ENCODE data around the gene NFIC.
A peak's percentile ranks its signal among the peaks of the same experiment; 100 is the strongest.
"Not testable (repeated sequence)": the region's sequence is repeated elsewhere in the genome, so short reads cannot be mapped to it uniquely, and the experiment has no call there.

Gene NFIC

GRCh38 chr19:3407556-3408516 lies 41.5 kb downstream of the NFIC start:
- peaks cover 24% of the 10 kb centered on the region for H3K36me3 ChIP-seq (ENCODE audit: insufficient read depth, low read length)

GRCh38 chr19:3408996-3409345 lies 42.6 kb downstream of the NFIC start:
- peaks cover 18% of the 10 kb centered on the region for H3K36me3 ChIP-seq (ENCODE audit: insufficient read depth, low read length)
- H3K27me3 ChIP-seq (ENCODE audit: control insufficient read depth, insufficient read depth, low read length), result no peaks in the 10 kb centered on the region
- peak overlapping the region; percentile 38 for H3K9ac ChIP-seq (ENCODE audit: low read depth, low read length)
- peaks cover 34% of the 10 kb centered on the region for H3K4me1 ChIP-seq (ENCODE audit: control insufficient read depth, insufficient read depth, low read length)
- no peak overlapping the region for H3K4me3 ChIP-seq (ENCODE audit: low read length)
- peak overlapping the region; percentile 46 for H3K4me2 ChIP-seq (ENCODE audit: low read length)
- no peaks in the 10 kb centered on the region for H3K9me3 ChIP-seq (replicated peaks; ENCODE audit: low read length)

More at GRCh38 chr19:3407556-3408516, 41.5 kb downstream of the NFIC start:
- Histone ChIP-seq H3K4me1 (ENCODE audit: control insufficient read depth, insufficient read depth, low read length) (peaks cover 45% of the 10 kb centered on the region), H3K4me3 (ENCODE audit: low read length) (no peak overlapping the region), H3K4me2 (ENCODE audit: low read length) (no peak overlapping the region), H3K27me3 (ENCODE audit: control insufficient read depth, insufficient read depth, low read length) (no peaks in the 10 kb centered on the region), H3K9ac (ENCODE audit: low read depth, low read length) (peak overlapping the region; percentile 24), H3K9me3 (replicated peaks; ENCODE audit: low read length) (no peaks in the 10 kb centered on the region)

- H3K4me3 ChIP-seq (ENCODE audit: low read length), result no peak overlapping the region
- peak overlapping the region; percentile 38 for H3K9ac ChIP-seq (ENCODE audit: low read depth, low read length)
- H3K36me3 ChIP-seq (ENCODE audit: insufficient read depth, low read length), result peaks cover 18% of the 10 kb centered on the region
- H3K9me3 ChIP-seq (replicated peaks; ENCODE audit: low read length), result no peaks in the 10 kb centered on the region
- H3K4me2 ChIP-seq (ENCODE audit: low read length), result peak overlapping the region; percentile 46
- no peaks in the 10 kb centered on the region for H3K27me3 ChIP-seq (ENCODE audit: control insufficient read depth, insufficient read depth, low read length)
- H3K4me1 ChIP-seq (ENCODE audit: control insufficient read depth, insufficient read depth, low read length), result peaks cover 29% of the 10 kb centered on the region
Observed at GRCh38 chr19:3409346-3410064, 43.1 kb downstream of the NFIC start.

- H3K27me3 ChIP-seq (ENCODE audit: control insufficient read depth, insufficient read depth, low read length), result no peaks in the 10 kb centered on the region
- H3K4me3 ChIP-seq (ENCODE audit: low read length), result no peak overlapping the region
- no peaks in the 10 kb centered on the region for H3K9me3 ChIP-seq (replicated peaks; ENCODE audit: low read length)
- peaks cover 18% of the 10 kb centered on the region for H3K36me3 ChIP-seq (ENCODE audit: insufficient read depth, low read length)
- no peak overlapping the region for H3K9ac ChIP-seq (ENCODE audit: low read depth, low read length)
- no peak overlapping the region for H3K4me2 ChIP-seq (ENCODE audit: low read length)
- H3K4me1 ChIP-seq (ENCODE audit: control insufficient read depth, insufficient read depth, low read length), result peaks cover 21% of the 10 kb centered on the region
Observed at GRCh38 chr19:3411636-3412035, 45.3 kb downstream of the NFIC start.

- no peak overlapping the region for H3K4me3 ChIP-seq (ENCODE audit: low read length)
- no peaks in the 10 kb centered on the region for H3K27me3 ChIP-seq (ENCODE audit: control insufficient read depth, insufficient read depth, low read length)
- no peak overlapping the region for H3K4me2 ChIP-seq (ENCODE audit: low read length)
- peaks cover 21% of the 10 kb centered on the region for H3K4me1 ChIP-seq (ENCODE audit: control insufficient read depth, insufficient read depth, low read length)
- H3K9me3 ChIP-seq (replicated peaks; ENCODE audit: low read length), result no peaks in the 10 kb centered on the region
- no peak overlapping the region for H3K9ac ChIP-seq (ENCODE audit: low read depth, low read length)
- H3K36me3 ChIP-seq (ENCODE audit: insufficient read depth, low read length), result peaks cover 19% of the 10 kb centered on the region
Observed at GRCh38 chr19:3412066-3412465, 45.7 kb downstream of the NFIC start.

GRCh38 chr19:3413796-3414327 lies 47.5 kb downstream of the NFIC start:
- Histone ChIP-seq H3K4me1 (ENCODE audit: control insufficient read depth, insufficient read depth, low read length) (peaks cover 9% of the 10 kb centered on the region), H3K36me3 (ENCODE audit: insufficient read depth, low read length) (peaks cover 21% of the 10 kb centered on the region), H3K9me3 (replicated peaks; ENCODE audit: low read length) (no peaks in the 10 kb centered on the region)

GRCh38 chr19:3415695-3416094 lies 49.3 kb downstream of the NFIC start:
- H3K27me3 ChIP-seq (ENCODE audit: control insufficient read depth, insufficient read depth, low read length), result no peaks in the 10 kb centered on the region
- H3K4me2 ChIP-seq (ENCODE audit: low read length), result no peak overlapping the region
- H3K9me3 ChIP-seq (replicated peaks; ENCODE audit: low read length), result no peaks in the 10 kb centered on the region
- no peak overlapping the region for H3K9ac ChIP-seq (ENCODE audit: low read depth, low read length)
- peaks cover 14% of the 10 kb centered on the region for H3K36me3 ChIP-seq (ENCODE audit: insufficient read depth, low read length)
- no peak overlapping the region for H3K4me3 ChIP-seq (ENCODE audit: low read length)
- peaks cover 5% of the 10 kb centered on the region for H3K4me1 ChIP-seq (ENCODE audit: control insufficient read depth, insufficient read depth, low read length)

More at GRCh38 chr19:3413796-3414327, 47.5 kb downstream of the NFIC start:
- Histone ChIP-seq H3K27me3 (ENCODE audit: control insufficient read depth, insufficient read depth, low read length) (no peaks in the 10 kb centered on the region), H3K9ac (ENCODE audit: low read depth, low read length) (no peak overlapping the region), H3K4me2 (ENCODE audit: low read length) (no peak overlapping the region), H3K4me3 (ENCODE audit: low read length) (no peak overlapping the region)

- no peaks in the 10 kb centered on the region for H3K9me3 ChIP-seq (replicated peaks; ENCODE audit: low read length)
- no peak overlapping the region for H3K4me2 ChIP-seq (ENCODE audit: low read length)
- no peak overlapping the region for H3K9ac ChIP-seq (ENCODE audit: low read depth, low read length)
- H3K27me3 ChIP-seq (ENCODE audit: control insufficient read depth, insufficient read depth, low read length), result no peaks in the 10 kb centered on the region
- peaks cover 5% of the 10 kb centered on the region for H3K4me1 ChIP-seq (ENCODE audit: control insufficient read depth, insufficient read depth, low read length)
- no peak overlapping the region for H3K4me3 ChIP-seq (ENCODE audit: low read length)
- peaks cover 15% of the 10 kb centered on the region for H3K36me3 ChIP-seq (ENCODE audit: insufficient read depth, low read length)
Observed at GRCh38 chr19:3420244-3420755, 53.9 kb downstream of the NFIC start.

- Histone ChIP-seq H3K9ac (ENCODE audit: low read depth, low read length) (no peak overlapping the region), H3K36me3 (ENCODE audit: insufficient read depth, low read length) (peaks cover 15% of the 10 kb centered on the region), H3K4me3 (ENCODE audit: low read length) (no peak overlapping the region), H3K4me2 (ENCODE audit: low read length) (no peak overlapping the region), H3K9me3 (replicated peaks; ENCODE audit: low read length) (no peaks in the 10 kb centered on the region), H3K4me1 (ENCODE audit: control insufficient read depth, insufficient read depth, low read length) (peaks cover 5% of the 10 kb centered on the region), H3K27me3 (ENCODE audit: control insufficient read depth, insufficient read depth, low read length) (no peaks in the 10 kb centered on the region)
Observed at GRCh38 chr19:3420909-3421619, 54.7 kb downstream of the NFIC start.

- not testable (repeated sequence) for H3K9me3 ChIP-seq (replicated peaks; ENCODE audit: low read length); H3K4me3 ChIP-seq (ENCODE audit: low read length); H3K27me3 ChIP-seq (ENCODE audit: control insufficient read depth, insufficient read depth, low read length); H3K9ac ChIP-seq (ENCODE audit: low read depth, low read length); H3K4me1 ChIP-seq (ENCODE audit: control insufficient read depth, insufficient read depth, low read length); H3K4me2 ChIP-seq (ENCODE audit: low read length)
- peaks cover 20% of the 10 kb centered on the region for H3K36me3 ChIP-seq (ENCODE audit: insufficient read depth, low read length)
Observed at GRCh38 chr19:3421656-3422055, 55.3 kb downstream of the NFIC start.
